Measurements from ENCODE around the gene CTDSPL. TPM values are rescaled to one million over a fixed set of nuclear protein-coding genes. Genes with fewer than 3 reads are reported as not detected.

CTDSPL gene
- total and polyA plus RNA-seq, 2 experiments from 2014 or later: 29.2 to 33.7 TPM

DNA sequence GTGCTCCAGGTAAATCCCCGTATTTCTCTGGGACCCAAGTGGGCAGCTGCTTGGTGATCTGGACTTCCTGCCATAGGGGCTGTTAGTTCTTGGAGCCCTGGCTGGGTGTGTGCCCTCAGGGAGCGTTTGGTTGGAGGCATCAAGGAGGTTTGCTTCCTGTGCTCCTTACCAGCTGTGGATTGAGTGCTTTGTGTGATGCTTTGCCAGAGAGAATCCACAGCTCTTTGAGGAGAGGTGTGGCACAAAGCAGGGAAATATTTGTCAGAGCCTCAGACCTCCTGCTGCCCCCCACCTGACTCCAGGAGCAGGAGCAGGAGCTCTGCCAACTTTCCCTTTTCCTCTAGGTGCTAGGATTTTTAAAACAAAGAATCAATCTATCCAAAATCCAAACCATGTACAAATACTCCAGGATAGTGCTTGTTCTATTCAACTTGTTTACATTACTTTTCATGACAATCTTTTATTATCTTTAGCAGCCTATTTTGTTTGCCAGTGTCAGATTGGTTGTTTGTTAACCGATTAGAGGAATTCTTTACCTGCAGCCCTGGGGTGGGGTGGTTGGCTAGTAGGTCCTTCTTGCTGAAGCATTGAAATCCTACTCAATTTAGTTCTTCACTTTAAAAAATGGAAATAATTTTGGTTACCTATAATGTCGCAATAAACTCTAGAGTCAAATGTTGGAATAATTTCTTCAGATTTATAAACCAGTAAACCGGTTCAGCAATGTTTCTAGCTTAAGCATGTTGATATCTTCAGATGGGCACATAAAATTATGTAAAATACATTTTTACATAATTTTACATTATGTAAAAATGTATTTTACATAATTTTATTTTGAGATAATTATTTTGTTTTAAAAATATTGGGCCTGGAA is 2.5 kb downstream of the CTDSPL start:
- no peak overlapping the region for H3K4me3 ChIP-seq
- TF ChIP-seq EZH2 (IDR thresholded peaks at IDR 0.05; ENCODE audit: borderline replicate concordance) (no peak), CTCF (IDR thresholded peaks at IDR 0.05; ENCODE audit: poor library complexity) (no peak), EZH2phosphoT487 (IDR thresholded peaks at IDR 0.05; ENCODE audit: low read depth, severe bottlenecking, unreplicated experiment) (no peak)
- H3K36me3 ChIP-seq (replicated peaks; ENCODE audit: insufficient read depth, low read depth): no peaks in the 10 kb centered on the region
- H3K79me2 ChIP-seq: peaks cover 86% of the 10 kb centered on the region
- peaks cover 23% of the 10 kb centered on the region for H3K4me1 ChIP-seq (ENCODE audit: insufficient read depth)
- peak overlapping the region; percentile 92 for H3K4me2 ChIP-seq
- H3K9me3 ChIP-seq (ENCODE audit: low read depth): no peaks in the 10 kb centered on the region
- H2AFZ ChIP-seq: no peak overlapping the region
- DNase-seq (ENCODE audit: low spot score): no peak
- no peaks in the 10 kb centered on the region for H3K9me2 ChIP-seq (replicated peaks; ENCODE audit: insufficient read depth)
- H4K20me1 ChIP-seq (ENCODE audit: insufficient read depth, poor library complexity, severe bottlenecking): peaks cover 12% of the 10 kb centered on the region
- no peaks in the 10 kb centered on the region for H3K27me3 ChIP-seq
- 46% methylated on average over 5 of the region's 5 CpGs for WGBS (ENCODE audit: low lambda C conversion rate, missing lambda C conversion rate)
- H3K27ac ChIP-seq: peak overlapping the region; percentile 70

GRCh38 chr3:37864904-37865303 is 3.2 kb downstream of the CTDSPL start:
- Histone ChIP-seq H3K9me3 (ENCODE audit: low read depth) (no peaks in the 10 kb centered on the region), H3K36me3 (replicated peaks; ENCODE audit: insufficient read depth, low read depth) (no peaks in the 10 kb centered on the region), H3K79me2 (peaks cover 86% of the 10 kb centered on the region), H3K4me2 (peak overlapping the region; percentile 21), H3K4me1 (ENCODE audit: insufficient read depth) (peaks cover 23% of the 10 kb centered on the region), H2AFZ (no peak overlapping the region), H4K20me1 (ENCODE audit: insufficient read depth, poor library complexity, severe bottlenecking) (peaks cover 12% of the 10 kb centered on the region), H3K4me3 (no peak overlapping the region), H3K27ac (no peak overlapping the region), H3K27me3 (no peaks in the 10 kb centered on the region), H3K9me2 (replicated peaks; ENCODE audit: insufficient read depth) (no peaks in the 10 kb centered on the region)
- TF ChIP-seq CTCF (IDR thresholded peaks at IDR 0.05; ENCODE audit: poor library complexity) (no peak), EZH2 (IDR thresholded peaks at IDR 0.05; ENCODE audit: borderline replicate concordance) (no peak)
- DNase-seq (ENCODE audit: low spot score): peak; percentile 33
- WGBS (ENCODE audit: low lambda C conversion rate, missing lambda C conversion rate): 18% methylated on average over 1 of the region's 1 CpG

DNA sequence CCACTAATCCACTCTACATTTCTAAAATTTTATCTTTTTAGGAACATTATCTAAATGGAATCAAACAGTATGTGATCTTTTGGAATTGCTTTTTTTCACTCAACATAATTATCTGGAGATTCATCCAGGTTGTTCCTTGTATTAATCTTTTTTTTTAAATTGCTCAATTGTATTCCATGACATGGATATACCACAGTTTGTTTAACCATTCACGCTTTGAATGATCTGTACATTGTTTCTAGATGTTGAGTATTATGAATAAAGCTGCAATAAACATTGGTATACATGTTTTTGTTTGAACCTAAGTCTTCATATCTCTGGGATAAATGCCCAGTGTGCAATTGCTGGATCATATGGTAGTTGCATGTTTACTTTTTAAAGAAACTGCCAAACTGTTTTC is 5.5 kb downstream of the CTDSPL start:
- H3K4me2 ChIP-seq: no peak overlapping the region
- no peaks in the 10 kb centered on the region for H3K27me3 ChIP-seq
- no peak for DNase-seq (ENCODE audit: low spot score)
- peaks cover 12% of the 10 kb centered on the region for H4K20me1 ChIP-seq (ENCODE audit: insufficient read depth, poor library complexity, severe bottlenecking)
- peaks cover 20% of the 10 kb centered on the region for H3K4me1 ChIP-seq (ENCODE audit: insufficient read depth)
- 100% methylated on average over 1 of the region's 1 CpG for WGBS (ENCODE audit: low lambda C conversion rate, missing lambda C conversion rate)
- no peaks in the 10 kb centered on the region for H3K9me2 ChIP-seq (replicated peaks; ENCODE audit: insufficient read depth)
- H3K79me2 ChIP-seq: peaks cover 99% of the 10 kb centered on the region
- H3K4me3 ChIP-seq: no peak overlapping the region
- no peak for TF ChIP-seq EZH2 (IDR thresholded peaks at IDR 0.05; ENCODE audit: borderline replicate concordance)
- TF ChIP-seq CTCF (IDR thresholded peaks at IDR 0.05; ENCODE audit: poor library complexity): no peak
- TF ChIP-seq EZH2phosphoT487 (IDR thresholded peaks at IDR 0.05; ENCODE audit: low read depth, severe bottlenecking, unreplicated experiment): no peak
- peaks cover 3% of the 10 kb centered on the region for H3K9me3 ChIP-seq (ENCODE audit: low read depth)
- no peak overlapping the region for H2AFZ ChIP-seq
- H3K36me3 ChIP-seq (replicated peaks; ENCODE audit: insufficient read depth, low read depth): no peaks in the 10 kb centered on the region
- H3K27ac ChIP-seq: no peak overlapping the region
